HepG2 (cell line): Measurements from ENCODE around the gene RHBDF2. TPM values are rescaled to one million over a fixed set of nuclear protein-coding genes. Genes with fewer than 3 reads are reported as not detected.

Experiments used
- HIVEP1 ChIP-seq: sonication (generic); formaldehyde crosslinking; IDR thresholded peaks from 2 replicates; pipeline ENCODE4 v1.4.0; 2020; ENCODE audit warnings: mild to moderate bottlenecking, missing genetic modification reagents
- MAFG ChIP-seq: sonication (generic); formaldehyde crosslinking; IDR thresholded peaks from 2 replicates; pipeline ENCODE4 v1.5.1; 2020; ENCODE audit warnings: mild to moderate bottlenecking, missing genetic modification reagents
- MAFK ChIP-seq, 2 experiments: IDR thresholded peaks in 1 of 2; conservative IDR thresholded peaks in 1 of 2; 2 replicates each; pipeline ENCODE4 v1.6.1; 2011; ENCODE audit warnings: improper control_type of control experiment in 2 of 2, low read length in 2 of 2
- MTA1 ChIP-seq: sonication (generic); formaldehyde crosslinking; IDR thresholded peaks from 2 replicates; pipeline ENCODE4 v1.4.0; 2020; ENCODE audit warnings: missing genetic modification reagents, mild to moderate bottlenecking, borderline replicate concordance
- MXD4 ChIP-seq: IDR thresholded peaks from 2 replicates; pipeline ENCODE4 v1.6.1; 2016; ENCODE audit warnings: mild to moderate bottlenecking, missing biosample characterization, missing genetic modification reagents
- NFKB2 ChIP-seq: sonication (generic); formaldehyde crosslinking; IDR thresholded peaks from 2 replicates; pipeline ENCODE4 v1.4.0; 2020; ENCODE audit warnings: missing genetic modification reagents, borderline replicate concordance
- NR2F6 ChIP-seq, 2 experiments: IDR thresholded peaks; 2 replicates each; pipeline ENCODE4 v1.6.1; 2016; ENCODE audit warnings: antibody characterized with exemption in 1 of 2, mild to moderate bottlenecking in 1 of 2
- RAD21 ChIP-seq: fragments of 450-650 bp; formaldehyde crosslinking; IDR thresholded peaks from 2 replicates; pipeline ENCODE4 v1.5.0; 2020; ENCODE audit warnings: mild to moderate bottlenecking
- RFX5 ChIP-seq: IDR thresholded peaks from 2 replicates; pipeline ENCODE4 v1.6.1; 2011; ENCODE audit warnings: low read depth, low read length, improper control_type of control experiment
- SIN3A ChIP-seq: IDR thresholded peaks from 2 replicates; pipeline ENCODE4 v1.6.1; 2011; ENCODE audit warnings: low read depth, mild to moderate bottlenecking, control low read depth, low read length, borderline replicate concordance
- SMARCE1 ChIP-seq: fragments of 450-650 bp; IDR thresholded peaks from 2 replicates; pipeline ENCODE4 v1.6.1; 2017; ENCODE audit warnings: borderline replicate concordance
- ZBTB7A ChIP-seq: sonication (generic); formaldehyde crosslinking; IDR thresholded peaks from 2 replicates; pipeline ENCODE4 v1.8.0; 2022; ENCODE audit warnings: mild to moderate bottlenecking, missing genetic modification reagents
- ZFP91 ChIP-seq: sonication (generic); formaldehyde crosslinking; IDR thresholded peaks from 2 replicates; pipeline ENCODE4 v1.9.0; 2022; ENCODE audit warnings: missing genetic modification reagents, mild to moderate bottlenecking, borderline replicate concordance
- ZNF703 ChIP-seq: sonication (generic); formaldehyde crosslinking; IDR thresholded peaks from 2 replicates; pipeline ENCODE4 v1.5.1; 2020; ENCODE audit warnings: missing genetic modification reagents, mild to moderate bottlenecking, moderate library complexity, borderline replicate concordance
- ZNF704 ChIP-seq: sonication (generic); formaldehyde crosslinking; IDR thresholded peaks from 2 replicates; pipeline ENCODE4 v1.8.1; 2023; ENCODE audit warnings: mild to moderate bottlenecking, inconsistent platforms, moderate library complexity, missing genetic modification reagents, borderline replicate concordance
- polyA plus RNA-seq, 8 experiments: library from polyadenylated mRNA; depleted of rRNA in 3 of 8; stranded (reverse) in 7 of 8; unstranded in 1 of 8; fragments of >200 nt; fragmentation: Illumina TruSeq in 4 of 8; extraction: Trizol in 4 of 8; gene quantifications; 2 replicates each; pipeline versions ENCODE4 v1.2.1 to v1.2.3, GENCODE V29; 2011 to 2016; ENCODE audit warnings: low read depth in 4 of 8, missing spikeins in 1 of 8, mixed read lengths in 1 of 8; ENCODE audit not compliant: insufficient read depth in 1 of 8
- total RNA-seq, 5 experiments: library from RNA; depleted of rRNA; stranded (reverse); fragments of >200 nt; fragmentation: Illumina TruSeq; extraction: Trizol; gene quantifications; 2 replicates each; pipeline ENCODE4 v1.2.3, GENCODE V29; 2016; ENCODE audit warnings: low read depth in 1 of 5
- TF ChIP-seq, protein P1 (sequence below): sonication (generic); formaldehyde crosslinking; IDR thresholded peaks from 2 replicates; pipeline ENCODE4 v1.9.0; 2021; ENCODE audit warnings: mild to moderate bottlenecking, missing genetic modification reagents
- TF ChIP-seq, protein P2 (sequence below): sonication (generic); formaldehyde crosslinking; IDR thresholded peaks from 2 replicates; pipeline ENCODE4 v1.4.0; 2020; ENCODE audit warnings: missing genetic modification reagents; ENCODE audit errors: not compliant biosample characterization
- TF ChIP-seq, protein P3 (sequence below): sonication (generic); formaldehyde crosslinking; IDR thresholded peaks from 2 replicates; pipeline ENCODE4 v1.5.0; 2020; ENCODE audit warnings: missing genetic modification reagents

The RHBDF2 gene
- total and polyA plus RNA-seq, 2 of the 13 experiments (the other 11 are each of a cell fraction or from before 2014, with no cell fraction given), result 7.8 to 24.2 TPM

- TF ChIP-seq, protein P1, sequence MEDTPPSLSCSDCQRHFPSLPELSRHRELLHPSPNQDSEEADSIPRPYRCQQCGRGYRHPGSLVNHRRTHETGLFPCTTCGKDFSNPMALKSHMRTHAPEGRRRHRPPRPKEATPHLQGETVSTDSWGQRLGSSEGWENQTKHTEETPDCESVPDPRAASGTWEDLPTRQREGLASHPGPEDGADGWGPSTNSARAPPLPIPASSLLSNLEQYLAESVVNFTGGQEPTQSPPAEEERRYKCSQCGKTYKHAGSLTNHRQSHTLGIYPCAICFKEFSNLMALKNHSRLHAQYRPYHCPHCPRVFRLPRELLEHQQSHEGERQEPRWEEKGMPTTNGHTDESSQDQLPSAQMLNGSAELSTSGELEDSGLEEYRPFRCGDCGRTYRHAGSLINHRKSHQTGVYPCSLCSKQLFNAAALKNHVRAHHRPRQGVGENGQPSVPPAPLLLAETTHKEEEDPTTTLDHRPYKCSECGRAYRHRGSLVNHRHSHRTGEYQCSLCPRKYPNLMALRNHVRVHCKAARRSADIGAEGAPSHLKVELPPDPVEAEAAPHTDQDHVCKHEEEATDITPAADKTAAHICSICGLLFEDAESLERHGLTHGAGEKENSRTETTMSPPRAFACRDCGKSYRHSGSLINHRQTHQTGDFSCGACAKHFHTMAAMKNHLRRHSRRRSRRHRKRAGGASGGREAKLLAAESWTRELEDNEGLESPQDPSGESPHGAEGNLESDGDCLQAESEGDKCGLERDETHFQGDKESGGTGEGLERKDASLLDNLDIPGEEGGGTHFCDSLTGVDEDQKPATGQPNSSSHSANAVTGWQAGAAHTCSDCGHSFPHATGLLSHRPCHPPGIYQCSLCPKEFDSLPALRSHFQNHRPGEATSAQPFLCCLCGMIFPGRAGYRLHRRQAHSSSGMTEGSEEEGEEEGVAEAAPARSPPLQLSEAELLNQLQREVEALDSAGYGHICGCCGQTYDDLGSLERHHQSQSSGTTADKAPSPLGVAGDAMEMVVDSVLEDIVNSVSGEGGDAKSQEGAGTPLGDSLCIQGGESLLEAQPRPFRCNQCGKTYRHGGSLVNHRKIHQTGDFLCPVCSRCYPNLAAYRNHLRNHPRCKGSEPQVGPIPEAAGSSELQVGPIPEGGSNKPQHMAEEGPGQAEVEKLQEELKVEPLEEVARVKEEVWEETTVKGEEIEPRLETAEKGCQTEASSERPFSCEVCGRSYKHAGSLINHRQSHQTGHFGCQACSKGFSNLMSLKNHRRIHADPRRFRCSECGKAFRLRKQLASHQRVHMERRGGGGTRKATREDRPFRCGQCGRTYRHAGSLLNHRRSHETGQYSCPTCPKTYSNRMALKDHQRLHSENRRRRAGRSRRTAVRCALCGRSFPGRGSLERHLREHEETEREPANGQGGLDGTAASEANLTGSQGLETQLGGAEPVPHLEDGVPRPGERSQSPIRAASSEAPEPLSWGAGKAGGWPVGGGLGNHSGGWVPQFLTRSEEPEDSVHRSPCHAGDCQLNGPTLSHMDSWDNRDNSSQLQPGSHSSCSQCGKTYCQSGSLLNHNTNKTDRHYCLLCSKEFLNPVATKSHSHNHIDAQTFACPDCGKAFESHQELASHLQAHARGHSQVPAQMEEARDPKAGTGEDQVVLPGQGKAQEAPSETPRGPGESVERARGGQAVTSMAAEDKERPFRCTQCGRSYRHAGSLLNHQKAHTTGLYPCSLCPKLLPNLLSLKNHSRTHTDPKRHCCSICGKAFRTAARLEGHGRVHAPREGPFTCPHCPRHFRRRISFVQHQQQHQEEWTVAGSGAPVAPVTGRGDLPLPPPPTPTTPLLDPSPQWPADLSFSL (CRISPR knock-in tag), result no peak
- TF ChIP-seq HIVEP1 (CRISPR knock-in tag) (no peak), MAFG (CRISPR knock-in tag) (no peak), MAFK (conservative IDR thresholded peaks at IDR 0.05 in 1 of 2, IDR thresholded peaks at IDR 0.05 in 1 of 2; ENCODE audit: low read length in 2 of 2) (0 out of 4 replicates have a peak, but pooled peaks of 1 of the 2 experiments have one; percentile 5), NR2F6 (IDR thresholded peaks at IDR 0.05) (no peak), NR2F6 (CRISPR knock-in tag; IDR thresholded peaks at IDR 0.05) (no peak; the same call in 1 of the 2 replicates), MXD4 (CRISPR knock-in tag) (0 out of 2 replicates have a peak, but pooled peaks have one; percentile 25), RFX5 (no peak), MTA1 (CRISPR knock-in tag) (no peak), RAD21 (CRISPR knock-in tag) (no peak), ZBTB7A (CRISPR knock-in tag) (no peak), ZNF703 (CRISPR knock-in tag) (no peak), SMARCE1 (no peak), ZNF704 (CRISPR knock-in tag) (no peak), NFKB2 (CRISPR knock-in tag) (0 out of 2 replicates have a peak, but pooled peaks have one; percentile 43), ZFP91 (no peak), SIN3A (peak; percentile 11; the same call in 1 of the 2 replicates)
- TF ChIP-seq, protein P2, sequence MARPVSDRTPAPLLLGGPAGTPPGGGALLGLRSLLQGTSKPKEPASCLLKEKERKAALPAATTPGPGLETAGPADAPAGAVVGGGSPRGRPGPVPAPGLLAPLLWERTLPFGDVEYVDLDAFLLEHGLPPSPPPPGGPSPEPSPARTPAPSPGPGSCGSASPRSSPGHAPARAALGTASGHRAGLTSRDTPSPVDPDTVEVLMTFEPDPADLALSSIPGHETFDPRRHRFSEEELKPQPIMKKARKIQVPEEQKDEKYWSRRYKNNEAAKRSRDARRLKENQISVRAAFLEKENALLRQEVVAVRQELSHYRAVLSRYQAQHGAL (CRISPR knock-in tag), result no peak
- TF ChIP-seq, protein P3, sequence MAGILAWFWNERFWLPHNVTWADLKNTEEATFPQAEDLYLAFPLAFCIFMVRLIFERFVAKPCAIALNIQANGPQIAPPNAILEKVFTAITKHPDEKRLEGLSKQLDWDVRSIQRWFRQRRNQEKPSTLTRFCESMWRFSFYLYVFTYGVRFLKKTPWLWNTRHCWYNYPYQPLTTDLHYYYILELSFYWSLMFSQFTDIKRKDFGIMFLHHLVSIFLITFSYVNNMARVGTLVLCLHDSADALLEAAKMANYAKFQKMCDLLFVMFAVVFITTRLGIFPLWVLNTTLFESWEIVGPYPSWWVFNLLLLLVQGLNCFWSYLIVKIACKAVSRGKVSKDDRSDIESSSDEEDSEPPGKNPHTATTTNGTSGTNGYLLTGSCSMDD (CRISPR knock-in tag), result no peak
Measured at GRCh38 chr17:76492989-76493501, 8.2 kb downstream of the RHBDF2 start (continued).
